Peyer's patch (tissue), 4 donors: ENCODE measurements around the gene OTULINL.

ENCODE experiments used
- POLR2A ChIP-seq, 2 donors: fragments of 450-650 bp; IDR thresholded peaks; one replicate each; pipeline ENCODE4 v1.5.1; 2017; ENCODE audit warnings: antibody characterized with exemption in 2 of 2, mild to moderate bottlenecking in 2 of 2, moderate library complexity in 2 of 2
- TF ChIP-seq, protein P1 (sequence below), 6 experiments: fragments of 450-650 bp in 4 of 6; fragments of 200-600 bp in 2 of 6; sonication (generic) in 1 of 6; IDR thresholded peaks; one replicate each; pipeline ENCODE4 v1.5.1; 2017 to 2019; ENCODE audit warnings: antibody characterized with exemption in 6 of 6, mild to moderate bottlenecking in 3 of 6, moderate library complexity in 1 of 6

DNA sequence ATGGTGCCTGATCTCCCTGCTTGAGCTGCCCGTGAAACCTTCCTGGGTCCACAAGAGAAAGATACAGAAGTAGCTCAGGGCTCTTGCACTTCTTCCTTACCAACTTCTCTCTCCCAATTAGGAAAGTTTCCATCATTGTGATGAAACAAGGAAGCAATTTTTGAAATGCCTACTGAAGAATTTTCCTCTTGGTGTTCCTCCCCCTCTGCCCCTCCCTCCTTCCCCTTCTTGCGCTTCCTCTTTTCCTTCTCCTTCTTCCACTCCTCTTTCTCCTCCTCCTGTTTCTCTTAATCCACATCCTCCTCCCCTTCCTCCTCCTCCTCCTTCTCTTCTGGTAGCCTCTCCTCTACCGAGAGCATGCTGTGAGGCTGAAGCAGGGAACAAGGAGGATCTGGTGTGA lies 36.3 kb upstream of the OTULINL start:
- TF ChIP-seq, protein P1, sequence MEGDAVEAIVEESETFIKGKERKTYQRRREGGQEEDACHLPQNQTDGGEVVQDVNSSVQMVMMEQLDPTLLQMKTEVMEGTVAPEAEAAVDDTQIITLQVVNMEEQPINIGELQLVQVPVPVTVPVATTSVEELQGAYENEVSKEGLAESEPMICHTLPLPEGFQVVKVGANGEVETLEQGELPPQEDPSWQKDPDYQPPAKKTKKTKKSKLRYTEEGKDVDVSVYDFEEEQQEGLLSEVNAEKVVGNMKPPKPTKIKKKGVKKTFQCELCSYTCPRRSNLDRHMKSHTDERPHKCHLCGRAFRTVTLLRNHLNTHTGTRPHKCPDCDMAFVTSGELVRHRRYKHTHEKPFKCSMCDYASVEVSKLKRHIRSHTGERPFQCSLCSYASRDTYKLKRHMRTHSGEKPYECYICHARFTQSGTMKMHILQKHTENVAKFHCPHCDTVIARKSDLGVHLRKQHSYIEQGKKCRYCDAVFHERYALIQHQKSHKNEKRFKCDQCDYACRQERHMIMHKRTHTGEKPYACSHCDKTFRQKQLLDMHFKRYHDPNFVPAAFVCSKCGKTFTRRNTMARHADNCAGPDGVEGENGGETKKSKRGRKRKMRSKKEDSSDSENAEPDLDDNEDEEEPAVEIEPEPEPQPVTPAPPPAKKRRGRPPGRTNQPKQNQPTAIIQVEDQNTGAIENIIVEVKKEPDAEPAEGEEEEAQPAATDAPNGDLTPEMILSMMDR (IDR thresholded peaks at IDR 0.05): no peak
- TF ChIP-seq POLR2A (IDR thresholded peaks at IDR 0.05): no peak
